Tibial nerve (tissue), 4 donors: ENCODE results near the gene ALK. TPM values are rescaled to one million over a fixed set of nuclear protein-coding genes. Genes with fewer than 3 reads are reported as not detected.

Experiments
- DNase-seq, 2 donors: peaks; one replicate each; pipeline ENCODE4 v3.0.0-alpha.2; 2019; ENCODE audit warnings: low spot score in 2 of 2
- H3K27ac ChIP-seq, 4 donors: fragments of 200-600 bp; sonication (generic) in 3 of 4; one replicate each; pipeline ENCODE4 v1.5.1; 2017 to 2019; ENCODE audit warnings: mild to moderate bottlenecking in 1 of 4
- H3K27me3 ChIP-seq, 2 donors: fragments of 200-600 bp; sonication (generic) in 1 of 2; one replicate each; pipeline versions ENCODE4 v1.5.1 to v1.6.0; 2017 to 2019
- H3K36me3 ChIP-seq, 3 donors: fragments of 200-600 bp; sonication (generic); one replicate each; pipeline ENCODE4 v1.5.1; 2018 to 2019
- H3K4me1 ChIP-seq, 4 donors: fragments of 200-600 bp; sonication (generic) in 3 of 4; one replicate each; pipeline ENCODE4 v1.5.1; 2017 to 2019
- H3K4me3 ChIP-seq, 4 donors: fragments of 200-600 bp; sonication (generic) in 3 of 4; one replicate each; pipeline ENCODE4 v1.5.1; 2017 to 2019; ENCODE audit warnings: mild to moderate bottlenecking in 1 of 4, moderate library complexity in 1 of 4
- H3K9me3 ChIP-seq, 4 donors: fragments of 200-600 bp; sonication (generic) in 3 of 4; one replicate each; pipeline ENCODE4 v1.5.1; 2017 to 2019
- CTCF ChIP-seq, 5 experiments: fragments of 200-600 bp in 3 of 5; fragments of 450-650 bp in 2 of 5; sonication (generic) in 3 of 5; IDR thresholded peaks; one replicate each; pipeline ENCODE4 v1.5.1; 2016 to 2019; ENCODE audit warnings: antibody characterized with exemption in 5 of 5, mild to moderate bottlenecking in 3 of 5, moderate library complexity in 2 of 5
- EP300 ChIP-seq, 2 donors: sonication (generic); formaldehyde crosslinking; IDR thresholded peaks; one replicate each; pipeline ENCODE4 v1.6.1; 2017; ENCODE audit warnings: antibody characterized with exemption in 2 of 2, mild to moderate bottlenecking in 1 of 2
- POLR2A ChIP-seq, 2 donors: fragments of 450-650 bp; IDR thresholded peaks; one replicate each; pipeline ENCODE4 v1.6.1; 2017; ENCODE audit warnings: antibody characterized with exemption in 2 of 2, mild to moderate bottlenecking in 2 of 2, moderate library complexity in 2 of 2
- WGBS, 2 donors: methylation state at CpG; one replicate each; pipeline ENCODE4 v1.1.5; 2018; 5-methylcytosine and 5-hydroxymethylcytosine counted together
- total RNA-seq, 4 donors: library from RNA; depleted of rRNA; stranded (reverse); fragments of >200 nt; gene quantifications; one replicate each; pipeline ENCODE4 v1.1.0, GENCODE V29; 2016

Gene ALK
- total RNA-seq, 4 donors from 2014 or later = 0.39 to 4.8 (median 0.66) TPM

GRCh38 chr2:29475499-29475898 lies 445.9 kb downstream of the ALK start:
- no peaks in the 10 kb centered on the region for H3K36me3 ChIP-seq
- no peaks in the 10 kb centered on the region for H3K4me1 ChIP-seq
- no peaks in the 10 kb centered on the region for H3K27me3 ChIP-seq
- H3K4me3 ChIP-seq = no peak overlapping the region
- H3K27ac ChIP-seq = no peak overlapping the region
- TF ChIP-seq POLR2A (IDR thresholded peaks at IDR 0.05) = no peak
- no peak for TF ChIP-seq CTCF (IDR thresholded peaks at IDR 0.05)
- no peak for TF ChIP-seq EP300 (IDR thresholded peaks at IDR 0.05)
- WGBS, 2 donors = 61 to 63% methylated on average over 9 of the region's 9 CpGs
- peaks cover 0 to 15% (median 1%) of the 10 kb centered on the region in 4 donors for H3K9me3 ChIP-seq
- no peak for DNase-seq

GRCh38 chr2:29469961-29470360 lies 451.4 kb downstream of the ALK start:
- Histone ChIP-seq H3K9me3 (peaks cover 0 to 32% (median 3%) of the 10 kb centered on the region in 4 donors), H3K27me3 (no peaks in the 10 kb centered on the region), H3K36me3 (no peaks in the 10 kb centered on the region), H3K4me3 (no peak overlapping the region), H3K27ac (no peak overlapping the region), H3K4me1 (no peaks in the 10 kb centered on the region)
- 74 to 77% methylated on average over 3 of the region's 3 CpGs for WGBS, 2 donors
- no peak for DNase-seq
- TF ChIP-seq POLR2A (IDR thresholded peaks at IDR 0.05) (no peak), CTCF (IDR thresholded peaks at IDR 0.05) (no peak), EP300 (IDR thresholded peaks at IDR 0.05) (no peak)

GRCh38 chr2:29469516-29469915 lies 451.9 kb downstream of the ALK start:
- H3K4me3 ChIP-seq = no peak overlapping the region
- H3K27ac ChIP-seq = no peak overlapping the region
- H3K4me1 ChIP-seq = no peaks in the 10 kb centered on the region
- TF ChIP-seq POLR2A (IDR thresholded peaks at IDR 0.05) (no peak), EP300 (IDR thresholded peaks at IDR 0.05) (no peak), CTCF (IDR thresholded peaks at IDR 0.05) (no peak)
- H3K9me3 ChIP-seq = peaks cover 0 to 32% (median 3%) of the 10 kb centered on the region in 4 donors
- no peaks in the 10 kb centered on the region for H3K36me3 ChIP-seq
- DNase-seq = no peak
- no peaks in the 10 kb centered on the region for H3K27me3 ChIP-seq
- 7 to 25% methylated on average over 1 of the region's 1 CpG for WGBS, 2 donors

- no peak for TF ChIP-seq EP300 (IDR thresholded peaks at IDR 0.05)
- TF ChIP-seq POLR2A (IDR thresholded peaks at IDR 0.05) = no peak
- TF ChIP-seq CTCF (IDR thresholded peaks at IDR 0.05) = no peak
- Histone ChIP-seq H3K4me1 (no peaks in the 10 kb centered on the region), H3K27ac (no peak overlapping the region), H3K36me3 (no peaks in the 10 kb centered on the region), H3K9me3 (no peaks in the 10 kb centered on the region), H3K4me3 (no peak overlapping the region), H3K27me3 (no peaks in the 10 kb centered on the region)
- no peak for DNase-seq
- WGBS, 2 donors = 52% methylated on average over 3 of the region's 3 CpGs
Observed at GRCh38 chr2:29463181-29463900, 458.0 kb downstream of the ALK start.

GRCh38 chr2:29462293-29462692 lies 459.1 kb downstream of the ALK start:
- Histone ChIP-seq H3K4me1 (no peaks in the 10 kb centered on the region), H3K27ac (no peak overlapping the region), H3K27me3 (no peaks in the 10 kb centered on the region), H3K9me3 (no peaks in the 10 kb centered on the region), H3K4me3 (no peak overlapping the region), H3K36me3 (no peaks in the 10 kb centered on the region)
- WGBS, 2 donors = 66 to 78% methylated on average over 5 of the region's 5 CpGs
- no peak for TF ChIP-seq CTCF (IDR thresholded peaks at IDR 0.05)
- no peak for TF ChIP-seq POLR2A (IDR thresholded peaks at IDR 0.05)
- TF ChIP-seq EP300 (IDR thresholded peaks at IDR 0.05) = no peak
- DNase-seq = no peak
